SK-N-SH treated with all-trans-retinoic acid at 6 μM for 48 hours (cell line): ENCODE data around the gene TGFBRAP1.

ENCODE experiments used
- GLIS3 ChIP-seq: fragments of 250-450 bp; sonication (Bioruptor Pico); IDR thresholded peaks from 2 replicates; pipeline ENCODE4 v1.5.0; 2020; ENCODE audit warnings: mild to moderate bottlenecking, moderate library complexity
- ISL1 ChIP-seq: fragments of 250-450 bp; sonication (Bioruptor Pico); IDR thresholded peaks from 2 replicates; pipeline ENCODE4 v2.1.2; 2022; ENCODE audit warnings: mild to moderate bottlenecking, moderate library complexity

GRCh38 chr2:105358593-105358992 lies 29.1 kb upstream of the TGFBRAP1 start:
- TF ChIP-seq ISL1 (CRISPR knock-in tag) (no peak), GLIS3 (CRISPR knock-in tag) (no peak)
